ENCODE measurements around the gene SMC5. TPM values are rescaled to one million over a fixed set of nuclear protein-coding genes. Genes with fewer than 3 reads are reported as not detected.

The SMC5 gene
- total RNA-seq, 1 experiment from 2014 or later: 15.1 TPM

DNA sequence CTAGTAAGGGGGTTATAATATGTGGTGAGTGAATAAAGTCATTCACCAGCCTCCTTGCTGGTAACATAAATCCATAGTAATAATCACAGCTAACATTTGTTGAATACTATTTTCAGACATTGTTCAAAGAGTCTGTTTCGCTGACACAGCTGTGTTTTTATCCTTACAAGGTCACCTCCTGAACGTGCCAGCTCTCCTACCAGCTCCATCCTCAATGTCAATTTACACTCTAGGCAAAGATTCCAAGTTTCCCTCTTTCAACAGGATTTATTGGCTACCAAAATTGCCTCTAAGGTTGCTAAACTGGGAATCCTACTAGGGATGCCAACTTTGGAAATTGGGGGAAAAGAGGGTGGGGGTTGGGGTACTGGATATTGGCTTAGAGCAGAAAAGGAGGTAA is 30.7 kb upstream of the SMC5 start:
- Histone ChIP-seq H3K9me3 (ENCODE audit: low read length) (no peaks in the 10 kb centered on the region), H3K27me3 (ENCODE audit: low read length) (no peaks in the 10 kb centered on the region), H3K27ac (ENCODE audit: low read length) (no peak overlapping the region), H3K4me1 (ENCODE audit: insufficient read depth, low read length) (no peaks in the 10 kb centered on the region), H3K9ac (ENCODE audit: low read length) (no peak overlapping the region), H3K9me2 (replicated peaks; ENCODE audit: low read length) (no peaks in the 10 kb centered on the region), H4K20me1 (ENCODE audit: low read length) (no peaks in the 10 kb centered on the region), H3K4me2 (ENCODE audit: low read length) (no peak overlapping the region), H2AFZ (ENCODE audit: low read length) (no peak overlapping the region), H3K79me2 (ENCODE audit: low read length) (no peaks in the 10 kb centered on the region), H3F3A (ENCODE audit: low read length, unreplicated experiment) (no peaks in the 10 kb centered on the region), H3K36me3 (ENCODE audit: low read depth, low read length) (no peaks in the 10 kb centered on the region), H3K4me3 (ENCODE audit: low read length) (no peak overlapping the region)
- ATAC-seq (no peak), DNase-seq (no peak)
- no TSS peak for BruUV-seq (replicated peaks)
- ChIA-PET CTCF (no interaction called here), POLR2A (ENCODE audit: unreplicated experiment) (no interaction called here)
- TF ChIP-seq, protein P1, sequence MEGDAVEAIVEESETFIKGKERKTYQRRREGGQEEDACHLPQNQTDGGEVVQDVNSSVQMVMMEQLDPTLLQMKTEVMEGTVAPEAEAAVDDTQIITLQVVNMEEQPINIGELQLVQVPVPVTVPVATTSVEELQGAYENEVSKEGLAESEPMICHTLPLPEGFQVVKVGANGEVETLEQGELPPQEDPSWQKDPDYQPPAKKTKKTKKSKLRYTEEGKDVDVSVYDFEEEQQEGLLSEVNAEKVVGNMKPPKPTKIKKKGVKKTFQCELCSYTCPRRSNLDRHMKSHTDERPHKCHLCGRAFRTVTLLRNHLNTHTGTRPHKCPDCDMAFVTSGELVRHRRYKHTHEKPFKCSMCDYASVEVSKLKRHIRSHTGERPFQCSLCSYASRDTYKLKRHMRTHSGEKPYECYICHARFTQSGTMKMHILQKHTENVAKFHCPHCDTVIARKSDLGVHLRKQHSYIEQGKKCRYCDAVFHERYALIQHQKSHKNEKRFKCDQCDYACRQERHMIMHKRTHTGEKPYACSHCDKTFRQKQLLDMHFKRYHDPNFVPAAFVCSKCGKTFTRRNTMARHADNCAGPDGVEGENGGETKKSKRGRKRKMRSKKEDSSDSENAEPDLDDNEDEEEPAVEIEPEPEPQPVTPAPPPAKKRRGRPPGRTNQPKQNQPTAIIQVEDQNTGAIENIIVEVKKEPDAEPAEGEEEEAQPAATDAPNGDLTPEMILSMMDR (conservative IDR thresholded peaks at IDR 0.05; ENCODE audit: low read depth, low read length): no peak
- TF ChIP-seq EZH2phosphoT487 (IDR thresholded peaks at IDR 0.05; ENCODE audit: borderline replicate concordance, low read length) (no peak), EZH2 (IDR thresholded peaks at IDR 0.05; ENCODE audit: low read length, unreplicated experiment) (no peak)
- intact Hi-C loops (cut with micrococcal nuclease): loop anchor here (5.0 kb wide), 1 partner anchor 116 kb away; no protein-coding TSS in a partner anchor

DNA sequence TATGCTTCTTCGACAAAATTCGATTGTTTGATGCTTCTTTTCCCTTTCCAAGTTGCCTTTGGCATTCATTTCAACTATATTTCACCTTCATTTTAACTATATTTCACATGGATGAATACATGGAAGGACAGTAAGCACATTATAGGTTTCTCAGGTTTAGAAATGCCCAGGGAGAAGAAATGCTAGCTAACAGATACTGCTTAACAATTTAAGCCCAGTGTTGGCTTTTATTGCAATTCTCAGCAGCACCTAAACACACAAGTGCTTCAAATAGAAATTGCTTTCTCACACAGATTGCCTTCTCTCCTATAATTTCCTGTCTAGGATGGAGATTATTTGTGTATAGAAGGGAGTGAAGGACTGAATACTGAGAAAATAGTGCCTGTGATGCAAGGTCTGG is 30.2 kb upstream of the SMC5 start:
- ATAC-seq: no peak
- H3K4me2 ChIP-seq (ENCODE audit: low read length): no peak overlapping the region
- H4K20me1 ChIP-seq (ENCODE audit: low read length): no peaks in the 10 kb centered on the region
- CTCF ChIA-PET: no interaction called here
- H3K27ac ChIP-seq (ENCODE audit: low read length): no peak overlapping the region
- no TSS peak for BruUV-seq (replicated peaks)
- H3K9ac ChIP-seq (ENCODE audit: low read length): no peak overlapping the region
- H3K9me2 ChIP-seq (replicated peaks; ENCODE audit: low read length): no peaks in the 10 kb centered on the region
- no peaks in the 10 kb centered on the region for H3K9me3 ChIP-seq (ENCODE audit: low read length)
- POLR2A ChIA-PET (ENCODE audit: unreplicated experiment): no interaction called here
- H3K27me3 ChIP-seq (ENCODE audit: low read length): no peaks in the 10 kb centered on the region
- DNase-seq: no peak
- intact Hi-C loops (cut with micrococcal nuclease): loop anchor here (1.0 to 5.0 kb wide), 2 partner anchors 116 to 256 kb away; no protein-coding TSS in a partner anchor
- no peak for TF ChIP-seq EZH2phosphoT487 (IDR thresholded peaks at IDR 0.05; ENCODE audit: borderline replicate concordance, low read length)
- no peak for TF ChIP-seq EZH2 (IDR thresholded peaks at IDR 0.05; ENCODE audit: low read length, unreplicated experiment)
- TF ChIP-seq, protein P1 (conservative IDR thresholded peaks at IDR 0.05; ENCODE audit: low read depth, low read length): no peak
- H3K4me1 ChIP-seq (ENCODE audit: insufficient read depth, low read length): no peaks in the 10 kb centered on the region
- no peak overlapping the region for H3K4me3 ChIP-seq (ENCODE audit: low read length)
- H2AFZ ChIP-seq (ENCODE audit: low read length): no peak overlapping the region
- H3K79me2 ChIP-seq (ENCODE audit: low read length): no peaks in the 10 kb centered on the region
- no peaks in the 10 kb centered on the region for H3K36me3 ChIP-seq (ENCODE audit: low read depth, low read length)
- H3F3A ChIP-seq (ENCODE audit: low read length, unreplicated experiment): no peaks in the 10 kb centered on the region

DNA sequence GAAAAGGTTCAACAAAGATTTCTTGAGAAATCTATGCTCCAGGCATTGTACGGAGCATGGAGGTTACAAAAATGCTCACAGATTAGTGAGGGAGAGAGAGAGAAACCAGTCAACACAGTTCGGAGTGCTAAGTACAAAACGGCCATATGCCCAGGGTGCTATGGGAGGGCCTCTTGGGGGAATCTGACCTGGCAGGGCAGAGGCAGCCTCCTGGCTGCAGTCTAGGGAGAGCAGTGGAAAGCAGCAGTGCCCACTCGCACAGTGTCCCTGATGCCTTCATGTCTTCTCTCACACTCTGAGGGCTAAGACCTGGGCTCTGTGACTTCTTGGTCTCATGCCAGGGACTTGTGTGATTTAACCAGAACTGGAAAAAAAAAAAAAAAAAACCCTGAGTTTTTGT is 29.8 kb upstream of the SMC5 start:
- Histone ChIP-seq H3K9me2 (replicated peaks; ENCODE audit: low read length) (no peaks in the 10 kb centered on the region), H3K27ac (ENCODE audit: low read length) (no peak overlapping the region), H3F3A (ENCODE audit: low read length, unreplicated experiment) (no peaks in the 10 kb centered on the region), H3K4me1 (ENCODE audit: insufficient read depth, low read length) (no peaks in the 10 kb centered on the region), H3K9me3 (ENCODE audit: low read length) (no peaks in the 10 kb centered on the region), H4K20me1 (ENCODE audit: low read length) (no peaks in the 10 kb centered on the region), H2AFZ (ENCODE audit: low read length) (no peak overlapping the region), H3K79me2 (ENCODE audit: low read length) (no peaks in the 10 kb centered on the region), H3K36me3 (ENCODE audit: low read depth, low read length) (no peaks in the 10 kb centered on the region), H3K4me3 (ENCODE audit: low read length) (no peak overlapping the region), H3K9ac (ENCODE audit: low read length) (no peak overlapping the region), H3K4me2 (ENCODE audit: low read length) (no peak overlapping the region), H3K27me3 (ENCODE audit: low read length) (no peaks in the 10 kb centered on the region)
- intact Hi-C loops (cut with micrococcal nuclease): loop anchor here (1.0 to 5.0 kb wide), 2 partner anchors 117 to 257 kb away; no protein-coding TSS in a partner anchor
- no peak for DNase-seq
- no TSS peak for BruUV-seq (replicated peaks)
- ATAC-seq: no peak
- POLR2A ChIA-PET (ENCODE audit: unreplicated experiment): no interaction called here
- no peak for TF ChIP-seq EZH2 (IDR thresholded peaks at IDR 0.05; ENCODE audit: low read length, unreplicated experiment)
- TF ChIP-seq, protein P1 (conservative IDR thresholded peaks at IDR 0.05; ENCODE audit: low read depth, low read length): no peak
- TF ChIP-seq EZH2phosphoT487 (IDR thresholded peaks at IDR 0.05; ENCODE audit: borderline replicate concordance, low read length): no peak
- CTCF ChIA-PET: no interaction called here
